ENCODE data around the gene CSRNP2. TPM values are rescaled to one million over a fixed set of nuclear protein-coding genes. Genes with fewer than 3 reads are reported as not detected.

The CSRNP2 gene
- 45.1 and 49.0 TPM in 2 replicates for total RNA-seq
- long read RNA-seq, partial matches to known transcripts = 1 of 19 reads
- long read RNA-seq, other reads (novel, unspliced or antisense) = 18 of 19 reads

GRCh38 chr12:51083126-51083833 lies at the start of gene CSRNP2:
CSRNP2 (minus strand) TSS chr12:51083596; CDS start chr12:51076561, 7,035 bp downstream.
- Mint-ChIP-seq H3K27ac (ENCODE audit: unreplicated experiment) (peak within 1 kb of the TSS; percentile 95), H3K4me1 (ENCODE audit: unreplicated experiment) (peaks cover 32% of the 10 kb centered on the region), H3K36me3 (ENCODE audit: unreplicated experiment) (peaks cover 8% of the 10 kb centered on the region), H3K4me3 (ENCODE audit: unreplicated experiment) (peak within 1 kb of the TSS; percentile 97), H3K9me3 (ENCODE audit: unreplicated experiment) (no peaks in the 10 kb centered on the region), H3K27me3 (ENCODE audit: unreplicated experiment) (no peaks in the 10 kb centered on the region)
- TF ChIP-seq, protein P1, sequence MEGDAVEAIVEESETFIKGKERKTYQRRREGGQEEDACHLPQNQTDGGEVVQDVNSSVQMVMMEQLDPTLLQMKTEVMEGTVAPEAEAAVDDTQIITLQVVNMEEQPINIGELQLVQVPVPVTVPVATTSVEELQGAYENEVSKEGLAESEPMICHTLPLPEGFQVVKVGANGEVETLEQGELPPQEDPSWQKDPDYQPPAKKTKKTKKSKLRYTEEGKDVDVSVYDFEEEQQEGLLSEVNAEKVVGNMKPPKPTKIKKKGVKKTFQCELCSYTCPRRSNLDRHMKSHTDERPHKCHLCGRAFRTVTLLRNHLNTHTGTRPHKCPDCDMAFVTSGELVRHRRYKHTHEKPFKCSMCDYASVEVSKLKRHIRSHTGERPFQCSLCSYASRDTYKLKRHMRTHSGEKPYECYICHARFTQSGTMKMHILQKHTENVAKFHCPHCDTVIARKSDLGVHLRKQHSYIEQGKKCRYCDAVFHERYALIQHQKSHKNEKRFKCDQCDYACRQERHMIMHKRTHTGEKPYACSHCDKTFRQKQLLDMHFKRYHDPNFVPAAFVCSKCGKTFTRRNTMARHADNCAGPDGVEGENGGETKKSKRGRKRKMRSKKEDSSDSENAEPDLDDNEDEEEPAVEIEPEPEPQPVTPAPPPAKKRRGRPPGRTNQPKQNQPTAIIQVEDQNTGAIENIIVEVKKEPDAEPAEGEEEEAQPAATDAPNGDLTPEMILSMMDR (IDR thresholded peaks at IDR 0.05) = peak; percentile 20
- peak; percentile 99 for DNase-seq (ENCODE audit: extremely low spot score, unreplicated experiment)

- Mint-ChIP-seq H3K4me1 (ENCODE audit: unreplicated experiment) (peaks cover 8% of the 10 kb centered on the region), H3K36me3 (ENCODE audit: unreplicated experiment) (no peaks in the 10 kb centered on the region), H3K27me3 (ENCODE audit: unreplicated experiment) (no peaks in the 10 kb centered on the region), H3K9me3 (ENCODE audit: unreplicated experiment) (no peaks in the 10 kb centered on the region), H3K4me3 (ENCODE audit: unreplicated experiment) (no peak overlapping the region), H3K27ac (ENCODE audit: unreplicated experiment) (no peak overlapping the region)
- DNase-seq (ENCODE audit: extremely low spot score, unreplicated experiment) = peak; percentile 48
- TF ChIP-seq, protein P1 (IDR thresholded peaks at IDR 0.05) = no peak
Observed at GRCh38 chr12:51132693-51133092, 49.3 kb upstream of the CSRNP2 start.

DNA sequence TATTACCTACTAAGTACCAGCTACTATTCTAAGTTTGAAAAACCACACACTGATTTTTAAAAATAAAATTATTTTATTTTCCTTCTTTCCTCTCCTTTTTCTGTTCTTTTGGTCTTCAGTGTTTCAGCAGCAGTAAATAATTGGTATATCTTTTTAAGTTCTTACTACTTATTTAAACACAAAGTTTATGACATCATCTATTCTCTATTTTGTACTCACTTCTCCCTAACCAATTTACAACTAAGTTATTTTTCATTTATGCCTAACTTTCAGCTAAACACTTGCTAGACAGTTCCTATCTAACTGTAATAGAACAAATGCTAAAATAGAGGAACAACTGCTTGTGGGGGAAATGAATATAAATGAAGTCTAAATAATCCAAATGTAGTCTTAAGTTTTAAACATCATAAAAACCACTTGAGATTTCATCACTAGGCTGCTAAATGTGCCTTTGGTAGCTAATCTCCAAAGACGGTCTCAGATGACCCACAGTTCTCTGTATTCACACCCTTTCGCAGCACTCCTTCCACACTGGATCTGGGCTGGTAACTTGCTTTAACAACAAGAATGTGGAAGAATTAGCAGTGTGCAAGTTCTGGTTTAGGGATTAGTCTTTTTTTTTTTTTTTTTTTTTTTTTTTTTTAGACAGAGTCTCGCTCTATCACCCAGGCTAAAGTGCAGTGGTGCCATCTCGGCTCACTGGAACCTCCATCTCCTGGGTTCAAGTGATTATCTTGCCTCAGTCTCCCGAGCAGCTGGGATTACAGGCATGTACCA lies 48.5 kb upstream of the CSRNP2 start:
- TF ChIP-seq, protein P1 (IDR thresholded peaks at IDR 0.05) = no peak
- no peaks in the 10 kb centered on the region for H3K36me3 Mint-ChIP-seq (ENCODE audit: unreplicated experiment)
- peaks cover 11% of the 10 kb centered on the region for H3K4me1 Mint-ChIP-seq (ENCODE audit: unreplicated experiment)
- H3K27me3 Mint-ChIP-seq (ENCODE audit: unreplicated experiment) = no peaks in the 10 kb centered on the region
- H3K9me3 Mint-ChIP-seq (ENCODE audit: unreplicated experiment) = no peaks in the 10 kb centered on the region
- no peak overlapping the region for H3K4me3 Mint-ChIP-seq (ENCODE audit: unreplicated experiment)
- H3K27ac Mint-ChIP-seq (ENCODE audit: unreplicated experiment) = no peak overlapping the region
- no peak for DNase-seq (ENCODE audit: extremely low spot score, unreplicated experiment)

DNA sequence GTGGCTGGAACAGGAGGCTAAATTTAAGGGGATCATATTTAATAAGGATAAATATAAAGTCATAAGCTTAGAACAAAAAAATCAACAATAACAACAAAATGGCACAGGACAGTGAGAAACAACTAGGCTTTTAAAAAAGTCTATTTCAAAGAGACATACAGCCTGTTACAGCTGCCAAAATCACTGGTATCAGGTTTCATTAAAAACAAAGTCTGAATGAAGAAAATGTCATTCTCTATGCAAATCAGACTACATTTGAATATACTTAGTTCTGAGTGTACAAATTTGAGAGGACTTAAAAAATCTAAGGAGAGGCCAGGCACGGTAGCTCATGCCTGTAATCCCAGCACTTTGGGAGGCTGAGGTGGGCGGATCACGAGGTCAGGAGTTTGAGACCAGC lies 45.5 kb upstream of the CSRNP2 start:
- Mint-ChIP-seq H3K27me3 (ENCODE audit: unreplicated experiment) (no peaks in the 10 kb centered on the region), H3K36me3 (ENCODE audit: unreplicated experiment) (peaks cover 5% of the 10 kb centered on the region), H3K4me1 (ENCODE audit: unreplicated experiment) (peaks cover 11% of the 10 kb centered on the region), H3K4me3 (ENCODE audit: unreplicated experiment) (no peak overlapping the region), H3K9me3 (ENCODE audit: unreplicated experiment) (no peaks in the 10 kb centered on the region), H3K27ac (ENCODE audit: unreplicated experiment) (no peak overlapping the region)
- no peak for DNase-seq (ENCODE audit: extremely low spot score, unreplicated experiment)
- TF ChIP-seq, protein P1 (IDR thresholded peaks at IDR 0.05) = no peak

All from osteocyte (in vitro differentiated cells).